Measurements from ENCODE around the gene OSBPL8.
A peak's percentile ranks its signal among the peaks of the same experiment; 100 is the strongest.

The OSBPL8 gene

GRCh38 chr12:76360316-76360715 is 199.3 kb downstream of the OSBPL8 start:
- no peak overlapping the region for H2AFZ ChIP-seq (ENCODE audit: low read length)

GRCh38 chr12:76356071-76356470 is 203.5 kb downstream of the OSBPL8 start:
- Histone ChIP-seq H3K9me3 (ENCODE audit: low read length) (no peaks in the 10 kb centered on the region), H4K20me1 (ENCODE audit: insufficient read depth, low read length) (no peaks in the 10 kb centered on the region), H3K27ac (ENCODE audit: low read depth, low read length, poor library complexity, severe bottlenecking) (no peak overlapping the region), H3F3A (ENCODE audit: insufficient read depth, low read length) (no peaks in the 10 kb centered on the region), H3K9me2 (ENCODE audit: low read depth, low read length) (no peaks in the 10 kb centered on the region), H3K4me2 (ENCODE audit: low read length) (no peak overlapping the region), H3K4me1 (ENCODE audit: insufficient read depth, low read length, severe bottlenecking) (no peaks in the 10 kb centered on the region), H2AFZ (ENCODE audit: low read length) (no peak overlapping the region), H3K4me3 (ENCODE audit: low read depth, low read length, poor library complexity, severe bottlenecking) (no peak overlapping the region), H3K9ac (ENCODE audit: low read length) (no peak overlapping the region), H3K36me3 (ENCODE audit: insufficient read depth, low read length) (peaks cover 30% of the 10 kb centered on the region), H3K79me2 (ENCODE audit: insufficient read depth, low read length) (no peaks in the 10 kb centered on the region), H3K27me3 (ENCODE audit: insufficient read depth, low read length) (no peaks in the 10 kb centered on the region)
- no peak for TF ChIP-seq EZH2 (IDR thresholded peaks at IDR 0.05; ENCODE audit: borderline replicate concordance, low read length)
- no peak for TF ChIP-seq CTCF (IDR thresholded peaks at IDR 0.05; ENCODE audit: low read length)

More at GRCh38 chr12:76360316-76360715, 199.3 kb downstream of the OSBPL8 start:
- H3F3A ChIP-seq (ENCODE audit: insufficient read depth, low read length): no peaks in the 10 kb centered on the region
- H3K4me3 ChIP-seq (ENCODE audit: low read depth, low read length, poor library complexity, severe bottlenecking): no peak overlapping the region
- H4K20me1 ChIP-seq (ENCODE audit: insufficient read depth, low read length): no peaks in the 10 kb centered on the region
- no peak overlapping the region for H3K9ac ChIP-seq (ENCODE audit: low read length)
- H3K79me2 ChIP-seq (ENCODE audit: insufficient read depth, low read length): no peaks in the 10 kb centered on the region
- no peaks in the 10 kb centered on the region for H3K27me3 ChIP-seq (ENCODE audit: insufficient read depth, low read length)
- H3K36me3 ChIP-seq (ENCODE audit: insufficient read depth, low read length): peaks cover 25% of the 10 kb centered on the region
- no peak overlapping the region for H3K27ac ChIP-seq (ENCODE audit: low read depth, low read length, poor library complexity, severe bottlenecking)
- TF ChIP-seq CTCF (IDR thresholded peaks at IDR 0.05; ENCODE audit: low read length) (no peak), EZH2 (IDR thresholded peaks at IDR 0.05; ENCODE audit: borderline replicate concordance, low read length) (no peak)
- no peaks in the 10 kb centered on the region for H3K4me1 ChIP-seq (ENCODE audit: insufficient read depth, low read length, severe bottlenecking)
- H3K9me2 ChIP-seq (ENCODE audit: low read depth, low read length): no peaks in the 10 kb centered on the region
- H3K9me3 ChIP-seq (ENCODE audit: low read length): no peaks in the 10 kb centered on the region
- no peak overlapping the region for H3K4me2 ChIP-seq (ENCODE audit: low read length)

GRCh38 chr12:76348079-76348901 is 211.3 kb downstream of the OSBPL8 start, which contains the start of gene BBS10:
TSS of gene BBS10 (minus strand) at chr12:76348415. CDS start at chr12:76348358, 57 bp downstream.
- no peak for TF ChIP-seq EZH2 (IDR thresholded peaks at IDR 0.05; ENCODE audit: borderline replicate concordance, low read length)
- peak; percentile 34; the same call in 1 of the 2 replicates for TF ChIP-seq CTCF (IDR thresholded peaks at IDR 0.05; ENCODE audit: low read length)

More at GRCh38 chr12:76348079-76348901, 211.3 kb downstream of the OSBPL8 start, which contains the start of gene BBS10:
- peak within 1 kb of the TSS; percentile 78 for H3K27ac ChIP-seq (ENCODE audit: low read depth, low read length, poor library complexity, severe bottlenecking)
- H3K4me2 ChIP-seq (ENCODE audit: low read length): peak within 1 kb of the TSS; percentile 95
- peak within 1 kb of the TSS; percentile 82; the same call in 1 of the 2 replicates for H2AFZ ChIP-seq (ENCODE audit: low read length)
- H3K9ac ChIP-seq (ENCODE audit: low read length): peak within 1 kb of the TSS; percentile 87
- no peaks in the 10 kb centered on the region for H3F3A ChIP-seq (ENCODE audit: insufficient read depth, low read length)
- no peaks in the 10 kb centered on the region for H3K36me3 ChIP-seq (ENCODE audit: insufficient read depth, low read length)
- H3K79me2 ChIP-seq (ENCODE audit: insufficient read depth, low read length): 0 out of 2 replicates have a peak, but pooled peaks cover 2% of the 10 kb centered on the region
- no peaks in the 10 kb centered on the region for H3K9me3 ChIP-seq (ENCODE audit: low read length)
- H3K9me2 ChIP-seq (ENCODE audit: low read depth, low read length): no peaks in the 10 kb centered on the region
- peak within 1 kb of the TSS; percentile 86 for H3K4me3 ChIP-seq (ENCODE audit: low read depth, low read length, poor library complexity, severe bottlenecking)
- H4K20me1 ChIP-seq (ENCODE audit: insufficient read depth, low read length): no peaks in the 10 kb centered on the region
- H3K4me1 ChIP-seq (ENCODE audit: insufficient read depth, low read length, severe bottlenecking): peaks cover 22% of the 10 kb centered on the region
- no peaks in the 10 kb centered on the region for H3K27me3 ChIP-seq (ENCODE audit: insufficient read depth, low read length)
